Measurements from ENCODE around the gene NOSIP. TPM values are rescaled to one million over a fixed set of nuclear protein-coding genes. Genes with fewer than 3 reads are reported as not detected.

Gene NOSIP
- total RNA-seq, 2 donors from 2014 or later: 70.6 to 75.2 TPM

DNA sequence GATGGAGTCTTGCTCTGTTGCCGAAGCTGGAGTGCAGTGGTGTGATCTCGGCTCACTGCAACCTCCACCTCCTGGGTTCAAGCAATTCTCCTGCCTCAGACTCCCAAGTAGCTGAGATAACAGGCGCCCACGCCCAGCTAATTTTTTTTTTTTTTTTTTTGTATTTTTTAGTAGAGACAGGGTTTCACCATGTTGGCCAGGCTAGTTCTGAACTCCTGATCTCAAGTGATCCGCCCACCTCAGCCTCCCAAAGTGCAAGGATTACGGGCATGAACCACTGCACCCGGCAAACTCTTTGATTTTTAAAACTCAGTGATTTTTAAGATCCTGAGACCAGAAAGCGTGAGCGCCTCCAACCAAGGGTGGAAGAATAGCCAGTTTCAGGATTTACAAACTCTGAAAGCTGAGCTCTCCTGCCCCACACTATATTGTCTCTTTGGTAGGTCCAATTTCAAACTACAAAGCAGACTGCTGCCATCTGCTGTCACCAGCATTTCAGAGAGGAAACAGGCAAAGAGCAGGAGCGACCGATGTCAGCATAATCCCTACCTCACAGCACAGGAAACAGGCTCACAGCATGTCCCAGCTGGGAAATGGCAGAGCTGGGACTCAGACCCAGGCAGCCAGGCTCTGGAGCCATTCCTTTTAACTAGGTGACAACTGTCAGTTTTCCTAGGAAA lies 9.2 kb downstream of the NOSIP start:
- Mint-ChIP-seq H3K4me3 (no peak overlapping the region), H3K4me1 (ENCODE audit: low read depth in 2 of 2) (peaks cover 23 to 30% of the 10 kb centered on the region in 2 donors), H3K27me3 (no peaks in the 10 kb centered on the region), H3K27ac (no peak overlapping the region), H3K36me3 (no peaks in the 10 kb centered on the region), H3K9me3 (no peaks in the 10 kb centered on the region)
- DNase-seq (ENCODE audit: low spot score) (no peak), ATAC-seq (no peak)

DNA sequence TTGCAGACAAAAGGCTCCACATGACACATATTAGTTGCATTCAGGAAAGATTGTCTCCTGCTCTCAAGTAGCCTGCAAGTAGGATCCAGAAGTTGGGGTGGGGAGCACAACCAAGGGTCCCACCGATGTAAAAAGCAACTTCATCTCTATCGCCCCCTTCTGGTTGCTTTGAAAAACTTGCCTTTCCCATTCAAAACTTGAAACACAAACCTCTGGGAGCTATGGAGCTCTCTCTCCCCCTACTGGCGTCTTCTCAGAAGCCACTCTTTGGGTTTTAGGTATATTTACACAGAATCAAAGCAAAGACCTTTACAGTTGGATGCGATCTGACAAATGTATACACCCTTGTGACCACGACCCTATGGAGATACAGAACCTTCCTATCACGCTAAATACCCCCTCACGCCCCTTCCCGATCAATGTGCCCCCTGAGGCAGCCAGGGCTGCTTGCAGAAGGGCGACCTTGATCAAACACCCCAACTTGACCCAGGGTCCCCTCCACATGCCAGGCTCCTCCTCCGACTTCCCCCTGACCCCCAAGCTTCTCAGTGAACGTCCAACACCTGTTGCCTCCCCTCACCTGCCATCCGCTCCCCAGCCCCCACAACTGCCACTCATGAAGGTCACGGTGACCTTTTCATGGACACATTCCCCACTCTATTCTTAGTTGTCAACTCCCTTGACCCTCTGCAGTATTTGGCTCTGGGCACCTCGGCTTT lies 10.1 kb downstream of the NOSIP start:
- peaks cover 27 to 32% of the 10 kb centered on the region in 2 donors for H3K4me1 Mint-ChIP-seq (ENCODE audit: low read depth in 2 of 2)
- DNase-seq (ENCODE audit: low spot score): no peak
- peak overlapping the region; percentile 46 to 81 for H3K27ac Mint-ChIP-seq
- no peaks in the 10 kb centered on the region for H3K36me3 Mint-ChIP-seq
- no peaks in the 10 kb centered on the region for H3K9me3 Mint-ChIP-seq
- no peaks in the 10 kb centered on the region for H3K27me3 Mint-ChIP-seq
- ATAC-seq: peak; percentile 67 to 78
- peak overlapping the region; percentile 53 for H3K4me3 Mint-ChIP-seq

DNA sequence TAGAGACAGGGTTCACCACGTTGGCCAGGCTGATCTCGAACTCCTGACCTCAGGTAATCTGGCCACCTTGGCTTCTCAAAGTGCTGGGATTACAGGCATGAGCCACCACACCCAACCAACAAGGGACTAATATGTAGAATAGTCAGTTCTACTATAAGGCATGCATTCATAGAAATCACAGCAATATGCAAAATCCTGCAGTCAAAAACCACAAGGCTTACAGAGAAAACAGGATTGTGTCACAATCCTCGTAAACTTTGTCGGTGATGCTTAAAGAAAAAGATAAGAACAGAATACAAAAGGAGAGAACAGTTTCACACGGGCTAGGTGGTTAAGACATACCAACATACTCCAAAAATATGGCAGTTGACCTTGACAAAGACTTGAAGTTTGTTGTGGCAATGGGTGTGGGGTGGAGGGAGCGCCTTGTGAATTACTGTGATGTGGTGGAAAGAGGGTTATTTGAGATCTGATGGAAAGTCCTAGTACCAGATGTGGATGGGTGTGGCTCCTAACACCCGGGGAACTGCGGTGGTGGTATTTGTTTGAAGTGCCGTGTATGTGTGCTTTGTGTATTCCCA lies 12.4 kb downstream of the NOSIP start:
- DNase-seq (ENCODE audit: low spot score): no peak
- Mint-ChIP-seq H3K9me3 (no peaks in the 10 kb centered on the region), H3K4me1 (ENCODE audit: low read depth in 2 of 2) (peaks cover 39 to 42% of the 10 kb centered on the region in 2 donors), H3K4me3 (peak overlapping the region; percentile 55), H3K36me3 (no peaks in the 10 kb centered on the region), H3K27ac (peak overlapping the region; percentile 80 to 87), H3K27me3 (no peaks in the 10 kb centered on the region)
- peak; percentile 73 for ATAC-seq

DNA sequence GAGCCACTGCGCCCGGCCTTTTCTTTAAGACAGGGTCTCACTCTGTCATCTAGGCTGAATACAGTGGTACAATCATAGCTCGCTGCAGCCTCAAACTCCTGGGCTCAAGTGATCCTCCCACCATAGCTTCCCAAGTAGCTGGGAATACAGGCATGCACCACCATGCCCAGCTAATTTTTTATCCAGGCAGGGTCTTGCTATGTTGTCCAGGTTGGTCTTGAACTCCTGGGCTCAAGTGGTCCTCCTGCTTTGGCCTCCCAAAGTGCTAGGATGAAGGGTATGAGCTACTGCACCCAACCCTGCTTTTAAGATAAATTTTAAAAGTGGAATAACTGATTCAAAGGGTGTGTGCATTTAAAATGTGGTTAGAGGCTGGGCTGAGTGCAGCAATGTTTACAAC lies 14.1 kb downstream of the NOSIP start:
- no peaks in the 10 kb centered on the region for H3K36me3 Mint-ChIP-seq
- DNase-seq (ENCODE audit: low spot score) (no peak), ATAC-seq (no peak)
- H3K4me1 Mint-ChIP-seq (ENCODE audit: low read depth in 2 of 2): peaks cover 39 to 42% of the 10 kb centered on the region in 2 donors
- no peak overlapping the region for H3K4me3 Mint-ChIP-seq
- H3K27me3 Mint-ChIP-seq: no peaks in the 10 kb centered on the region
- peak overlapping the region; percentile 18 to 84 for H3K27ac Mint-ChIP-seq
- H3K9me3 Mint-ChIP-seq: no peaks in the 10 kb centered on the region

DNA sequence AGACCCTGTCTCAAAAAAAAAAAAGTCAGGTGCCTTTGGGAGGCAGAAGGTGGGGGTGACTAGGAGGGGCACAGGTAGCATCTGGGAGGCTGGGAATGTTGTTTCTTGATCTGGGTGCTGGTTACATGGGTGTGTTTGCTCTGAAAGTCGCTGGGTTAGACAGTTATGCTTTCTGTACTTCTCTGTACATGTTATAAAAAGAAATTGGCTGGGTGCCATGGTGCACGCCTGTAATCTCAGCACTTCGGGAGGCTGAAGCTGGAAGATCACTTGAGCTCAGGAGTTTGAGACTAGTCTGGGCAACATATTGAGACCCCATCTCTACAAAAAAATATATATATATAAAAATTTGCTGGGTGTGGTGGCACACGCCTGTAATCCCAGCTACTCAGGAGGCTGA lies 15.1 kb downstream of the NOSIP start:
- H3K27me3 Mint-ChIP-seq: no peaks in the 10 kb centered on the region
- no peak for ATAC-seq
- DNase-seq (ENCODE audit: low spot score): no peak
- H3K27ac Mint-ChIP-seq: peak overlapping the region; percentile 70 to 78
- H3K4me3 Mint-ChIP-seq: peak overlapping the region; percentile 68
- no peaks in the 10 kb centered on the region for H3K36me3 Mint-ChIP-seq
- peaks cover 43% of the 10 kb centered on the region in 2 donors for H3K4me1 Mint-ChIP-seq (ENCODE audit: low read depth in 2 of 2)
- H3K9me3 Mint-ChIP-seq: no peaks in the 10 kb centered on the region

DNA sequence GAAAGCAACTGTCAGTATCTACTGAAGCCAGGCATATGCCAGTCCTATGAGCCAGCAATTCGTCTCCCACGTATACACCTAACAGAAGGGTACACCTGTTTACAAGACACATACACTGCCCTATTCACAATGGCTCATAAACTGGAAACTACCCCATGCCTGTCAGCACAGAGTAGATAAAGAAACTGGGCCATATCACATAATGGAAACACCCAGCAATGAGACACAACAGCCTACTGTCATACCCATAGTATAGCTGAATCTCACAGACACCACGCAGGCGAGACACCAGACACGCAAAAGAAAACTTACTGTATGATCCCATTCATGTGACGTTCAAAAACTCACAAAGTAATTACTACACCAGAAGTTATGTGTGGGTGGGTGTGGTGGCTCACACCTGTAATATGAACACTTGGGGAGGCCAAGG lies 15.7 kb downstream of the NOSIP start:
- Mint-ChIP-seq H3K4me3 (peak overlapping the region; percentile 68), H3K27ac (peak overlapping the region; percentile 70 to 78), H3K9me3 (no peaks in the 10 kb centered on the region), H3K36me3 (no peaks in the 10 kb centered on the region), H3K4me1 (ENCODE audit: low read depth in 2 of 2) (peaks cover 41 to 46% of the 10 kb centered on the region in 2 donors), H3K27me3 (no peaks in the 10 kb centered on the region)
- ATAC-seq (peak in 1 of 2 donors; percentile 73), DNase-seq (ENCODE audit: low spot score) (no peak)

DNA sequence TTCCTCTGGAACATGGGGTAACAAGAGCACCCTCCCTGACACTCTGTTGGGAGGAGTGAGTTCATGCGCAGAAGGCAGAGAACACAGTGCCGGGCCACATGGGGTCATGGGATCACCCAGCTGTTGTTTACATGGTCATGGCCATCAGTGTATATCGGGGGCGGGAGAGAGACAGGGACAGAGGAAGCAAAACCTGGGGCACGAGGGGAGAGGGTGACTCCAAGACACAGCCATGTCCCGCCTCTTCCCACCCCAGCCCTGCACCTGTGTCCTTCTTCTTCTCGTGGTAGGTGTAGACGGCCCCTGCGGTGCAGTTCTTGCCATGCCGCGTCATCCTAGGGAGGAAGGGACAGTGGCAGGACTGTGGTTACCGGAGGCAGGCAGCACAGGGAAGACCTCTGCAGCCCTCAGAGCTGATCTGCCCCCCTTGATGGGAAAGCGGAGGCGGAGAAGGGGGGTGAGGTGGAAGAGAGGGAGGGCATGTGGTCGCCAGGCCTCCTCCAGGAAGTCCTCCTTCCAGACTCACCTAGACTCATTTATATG lies 19.9 kb downstream of the NOSIP start:
- no peaks in the 10 kb centered on the region for H3K9me3 Mint-ChIP-seq
- peak overlapping the region; percentile 74 to 83 for H3K27ac Mint-ChIP-seq
- no peaks in the 10 kb centered on the region for H3K27me3 Mint-ChIP-seq
- peak overlapping the region; percentile 55 for H3K4me3 Mint-ChIP-seq
- H3K4me1 Mint-ChIP-seq (ENCODE audit: low read depth in 2 of 2): peaks cover 22 to 37% of the 10 kb centered on the region in 2 donors
- DNase-seq (ENCODE audit: low spot score): no peak
- peaks cover 4% of the 10 kb centered on the region for H3K36me3 Mint-ChIP-seq
- peak; percentile 44 to 46 for ATAC-seq

DNA sequence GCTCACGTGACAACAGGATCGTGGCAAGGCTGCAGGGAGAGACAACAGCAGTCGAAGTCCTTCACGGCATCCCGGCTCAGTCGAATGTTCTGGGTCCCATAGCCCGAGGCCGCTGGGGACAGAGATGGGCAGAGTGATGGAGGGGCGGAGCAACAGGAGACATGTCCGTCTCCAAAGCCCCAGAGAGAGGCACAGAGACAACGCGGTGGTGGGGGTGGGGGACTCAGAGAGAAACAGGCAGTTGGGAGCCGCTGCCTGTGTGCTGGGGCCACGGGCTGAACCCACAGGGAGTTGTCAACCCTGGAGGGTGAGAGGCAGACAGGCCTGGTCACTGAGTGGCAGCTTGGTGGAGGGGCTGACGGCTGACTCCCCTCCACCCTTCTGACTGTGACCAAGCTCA lies 20.4 kb downstream of the NOSIP start:
- peaks cover 6% of the 10 kb centered on the region for H3K36me3 Mint-ChIP-seq
- ATAC-seq: no peak
- peak overlapping the region; percentile 74 to 83 for H3K27ac Mint-ChIP-seq
- H3K27me3 Mint-ChIP-seq: no peaks in the 10 kb centered on the region
- H3K4me1 Mint-ChIP-seq (ENCODE audit: low read depth in 2 of 2): peaks cover 21 to 37% of the 10 kb centered on the region in 2 donors
- DNase-seq (ENCODE audit: low spot score): no peak
- H3K9me3 Mint-ChIP-seq: no peaks in the 10 kb centered on the region
- H3K4me3 Mint-ChIP-seq: peak overlapping the region; percentile 55

DNA sequence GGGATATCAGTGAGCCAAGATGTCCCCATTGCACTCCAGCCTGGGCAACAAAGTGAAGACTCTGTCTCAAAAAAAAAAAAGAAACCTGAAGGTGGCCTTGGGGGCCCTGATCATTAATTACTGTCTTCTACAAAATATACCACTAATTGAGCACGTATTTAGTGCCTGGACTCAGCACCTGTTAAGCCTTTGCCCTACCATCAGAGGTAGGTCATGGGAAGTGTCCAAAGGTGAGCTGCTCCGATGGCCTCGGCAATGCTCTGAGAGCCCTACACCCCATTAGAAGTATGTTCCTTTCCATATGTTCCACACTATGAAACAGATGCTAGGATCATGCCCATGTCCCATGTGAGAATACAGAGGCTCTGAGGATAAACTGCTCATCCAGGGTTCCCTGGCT lies 20.9 kb downstream of the NOSIP start:
- Mint-ChIP-seq H3K9me3 (no peaks in the 10 kb centered on the region), H3K27me3 (no peaks in the 10 kb centered on the region), H3K27ac (peak overlapping the region; percentile 74 to 83), H3K36me3 (peaks cover 9% of the 10 kb centered on the region), H3K4me1 (ENCODE audit: low read depth in 2 of 2) (peaks cover 21 to 37% of the 10 kb centered on the region in 2 donors), H3K4me3 (no peak overlapping the region)
- no peak for DNase-seq (ENCODE audit: low spot score)
- ATAC-seq: no peak

DNA sequence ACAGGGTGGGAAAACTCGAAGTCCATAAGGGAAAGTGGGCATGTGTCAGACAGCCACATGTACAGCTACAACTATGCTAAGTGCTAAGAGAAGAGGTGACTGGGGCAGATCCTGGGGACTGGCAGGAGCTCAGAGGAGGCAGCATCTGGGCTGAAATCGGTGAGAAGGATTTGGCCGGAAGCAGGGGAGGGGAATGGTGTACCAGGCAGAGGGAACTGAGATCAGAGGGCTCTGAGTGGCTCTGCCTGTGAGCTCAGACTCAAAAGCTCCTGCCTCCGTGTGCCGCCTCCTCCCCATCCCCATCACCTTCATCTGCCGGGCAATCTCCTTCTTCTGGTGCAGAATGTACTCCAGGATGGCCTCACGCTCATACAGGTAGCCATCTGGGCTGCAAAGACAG lies 21.8 kb downstream of the NOSIP start:
- Mint-ChIP-seq H3K4me3 (no peak overlapping the region), H3K27me3 (no peaks in the 10 kb centered on the region), H3K4me1 (ENCODE audit: low read depth in 2 of 2) (peaks cover 25 to 39% of the 10 kb centered on the region in 2 donors), H3K36me3 (peaks cover 9% of the 10 kb centered on the region), H3K9me3 (no peaks in the 10 kb centered on the region), H3K27ac (no peak overlapping the region)
- no peak for DNase-seq (ENCODE audit: low spot score)
- no peak for ATAC-seq

DNA sequence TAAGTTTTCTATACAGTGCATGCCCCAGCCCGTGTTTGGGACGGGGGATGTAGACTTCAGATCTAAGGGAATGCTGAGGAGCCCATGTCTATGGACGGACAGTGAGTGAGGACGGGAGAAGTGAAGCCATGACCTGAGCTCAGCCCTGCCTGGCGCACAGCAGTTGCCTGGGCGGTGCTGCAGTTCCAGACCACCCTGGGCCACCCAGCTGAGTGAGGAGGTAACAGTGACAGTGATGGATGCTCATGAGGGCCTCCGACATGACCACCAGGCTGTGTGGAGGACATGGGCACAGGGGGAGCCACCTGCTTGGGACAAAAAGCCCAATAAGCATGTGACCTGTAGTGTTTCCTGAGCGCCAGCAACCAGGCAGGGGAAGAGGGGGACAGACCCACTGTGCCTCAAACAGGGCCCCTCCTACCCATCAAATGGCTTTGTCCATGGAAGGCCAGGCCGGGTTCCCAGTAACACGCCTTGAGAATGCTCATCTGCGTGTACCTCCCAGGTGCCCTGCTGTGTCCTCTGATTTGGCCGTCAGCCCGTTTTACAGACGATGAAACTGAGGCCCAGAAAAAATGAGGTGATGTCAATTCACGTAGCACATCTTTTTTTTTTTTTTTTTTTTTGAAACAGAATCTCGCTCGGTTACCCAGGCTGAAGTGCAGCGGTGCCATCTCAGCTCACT lies 22.6 kb downstream of the NOSIP start:
- Mint-ChIP-seq H3K4me3 (no peak overlapping the region), H3K27ac (peak overlapping the region in 1 of 2 donors; percentile 47), H3K9me3 (no peaks in the 10 kb centered on the region), H3K36me3 (peaks cover 9% of the 10 kb centered on the region), H3K4me1 (ENCODE audit: low read depth in 2 of 2) (peaks cover 28 to 41% of the 10 kb centered on the region in 2 donors), H3K27me3 (no peaks in the 10 kb centered on the region)
- ATAC-seq: no peak
- no peak for DNase-seq (ENCODE audit: low spot score)

DNA sequence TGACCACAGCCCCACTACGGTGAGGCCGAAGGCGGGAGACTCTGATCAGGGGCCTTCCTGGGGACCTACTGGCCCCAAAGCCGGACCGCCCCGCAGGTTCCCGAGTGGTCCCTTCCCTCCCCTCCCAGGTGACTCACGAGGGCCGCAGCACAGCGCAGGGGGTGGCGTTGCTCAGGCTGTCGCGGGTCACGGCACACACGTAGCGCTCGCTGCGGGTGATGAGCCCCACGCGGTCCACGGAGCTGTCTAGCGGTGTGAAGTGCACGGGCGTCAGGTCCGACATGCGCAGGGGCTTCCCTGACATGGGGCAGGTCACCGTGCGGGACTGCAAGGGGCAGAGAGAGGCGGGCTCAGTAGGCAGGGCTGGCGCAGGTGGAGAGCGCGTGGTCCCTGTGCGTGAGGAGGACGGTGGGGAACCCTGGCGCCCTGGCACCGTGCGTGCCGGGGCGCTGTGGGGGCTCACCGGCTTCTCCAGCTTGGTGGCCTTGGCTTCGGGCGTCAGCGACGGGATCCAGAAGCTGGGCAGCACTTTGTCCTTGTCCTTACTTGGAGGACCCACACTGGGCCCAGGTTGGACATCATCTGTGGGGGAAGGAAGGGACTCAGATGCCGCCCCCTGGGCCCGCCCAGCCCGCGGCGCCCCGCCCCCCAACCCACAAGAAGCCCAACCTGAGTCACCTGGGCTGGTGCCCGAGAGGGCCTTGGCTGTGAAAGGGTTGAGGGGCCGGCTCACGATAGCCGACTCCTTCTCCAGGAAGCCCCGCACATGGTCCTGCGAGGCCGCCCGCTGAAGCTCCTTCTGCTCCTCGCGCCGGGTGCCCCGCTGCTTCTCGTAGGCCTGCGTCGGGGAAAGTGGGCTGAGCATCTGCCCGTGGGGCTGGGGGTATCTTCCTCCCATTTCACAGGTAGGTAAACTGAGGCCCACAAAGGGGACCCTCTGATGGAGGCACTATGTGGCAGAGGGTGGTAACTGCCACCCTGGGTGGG lies 23.7 kb downstream of the NOSIP start:
- peak overlapping the region in 1 of 2 donors; percentile 47 for H3K27ac Mint-ChIP-seq
- no peaks in the 10 kb centered on the region for H3K27me3 Mint-ChIP-seq
- H3K9me3 Mint-ChIP-seq: no peaks in the 10 kb centered on the region
- DNase-seq (ENCODE audit: low spot score): no peak
- peak in 1 of 2 donors; percentile 11 for ATAC-seq
- H3K4me1 Mint-ChIP-seq (ENCODE audit: low read depth in 2 of 2): peaks cover 28 to 41% of the 10 kb centered on the region in 2 donors
- peaks cover 9% of the 10 kb centered on the region for H3K36me3 Mint-ChIP-seq
- H3K4me3 Mint-ChIP-seq: no peak overlapping the region

All from natural killer cell treated with Interleukin-12 subunit alpha and Interleukin-12 subunit beta and Interleukin-15 and Interleukin-18, amount 100 ng/mL, for 72 hours (primary cell).